Ishikawa (cell line): ENCODE data around the gene GABPB1.

Source experiments
- CEBPB ChIP-seq: IDR thresholded peaks from 2 replicates; pipeline ENCODE4 v1.6.1; 2012
- CREB1 ChIP-seq: IDR thresholded peaks from 2 replicates; pipeline ENCODE4 v1.6.1; 2012; ENCODE audit warnings: low read depth
- EGR1 ChIP-seq: IDR thresholded peaks from 2 replicates; pipeline ENCODE4 v1.6.1; 2012
- EP300 ChIP-seq: IDR thresholded peaks from 2 replicates; pipeline ENCODE4 v1.6.1; 2012; ENCODE audit warnings: borderline replicate concordance
- FOXM1 ChIP-seq: IDR thresholded peaks from 2 replicates; pipeline ENCODE4 v1.6.1; 2012; ENCODE audit warnings: low read depth, borderline replicate concordance
- NFIC ChIP-seq: IDR thresholded peaks from 2 replicates; pipeline ENCODE4 v1.6.1; 2012
- RAD21 ChIP-seq: IDR thresholded peaks from 2 replicates; pipeline ENCODE4 v1.6.1; 2012; ENCODE audit warnings: low read depth
- TAF1 ChIP-seq: IDR thresholded peaks from 2 replicates; pipeline ENCODE4 v1.6.1; 2012; ENCODE audit warnings: low read depth, mild to moderate bottlenecking
- TCF12 ChIP-seq: IDR thresholded peaks from 2 replicates; pipeline ENCODE4 v1.6.1; 2012; ENCODE audit warnings: low read depth
- TEAD4 ChIP-seq: IDR thresholded peaks from 2 replicates; pipeline ENCODE4 v1.6.1; 2012
- YY1 ChIP-seq: IDR thresholded peaks from 2 replicates; pipeline ENCODE4 v1.6.1; 2012; ENCODE audit warnings: low read depth
- ZBTB7A ChIP-seq: IDR thresholded peaks from 2 replicates; pipeline ENCODE4 v1.6.1; 2012; ENCODE audit warnings: low read depth
- TF ChIP-seq, protein P1 (sequence below): IDR thresholded peaks from 2 replicates; pipeline ENCODE4 v1.6.1; 2012
- TF ChIP-seq, protein P2 (sequence below): IDR thresholded peaks from 2 replicates; pipeline ENCODE4 v1.6.1; 2012; ENCODE audit warnings: low read depth, mild to moderate bottlenecking
- TF ChIP-seq, protein P3 (sequence below): IDR thresholded peaks from 2 replicates; pipeline ENCODE4 v1.6.1; 2012

The GABPB1 gene

DNA sequence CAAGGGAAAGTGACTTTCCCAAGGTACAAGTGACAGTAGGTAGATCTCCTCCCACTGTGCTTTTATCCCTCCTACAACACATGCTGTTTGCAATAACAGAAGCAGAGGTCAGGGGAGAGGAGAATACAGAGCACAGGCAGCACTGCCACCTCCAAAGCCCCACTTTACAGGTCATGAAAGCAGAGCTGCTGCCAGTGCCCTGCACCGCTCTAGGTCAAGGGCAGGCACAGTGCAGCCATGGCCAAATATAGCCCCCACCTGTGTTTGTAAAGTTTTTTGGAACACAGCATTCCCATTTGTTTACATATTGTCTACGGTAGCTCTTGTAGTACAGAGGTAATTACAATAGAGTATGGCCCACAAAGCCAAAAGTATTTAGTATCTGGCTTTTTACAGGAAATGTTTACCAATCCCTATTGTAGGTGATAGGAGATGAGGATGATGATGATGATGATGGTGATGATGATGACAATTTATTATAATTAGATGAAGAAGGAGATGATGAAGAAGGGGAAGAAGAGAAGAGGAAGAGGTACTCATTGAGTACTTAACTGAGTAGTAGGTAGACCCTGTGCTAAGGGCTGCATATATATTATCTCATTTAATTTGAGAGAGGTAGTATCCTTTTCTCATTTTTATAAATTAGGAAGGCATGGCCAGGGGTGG is 109.9 kb downstream of the GABPB1 start:
- TF ChIP-seq TEAD4 (no peak), TCF12 (no peak), EP300 (no peak), NFIC (no peak)
- TF ChIP-seq, protein P1, sequence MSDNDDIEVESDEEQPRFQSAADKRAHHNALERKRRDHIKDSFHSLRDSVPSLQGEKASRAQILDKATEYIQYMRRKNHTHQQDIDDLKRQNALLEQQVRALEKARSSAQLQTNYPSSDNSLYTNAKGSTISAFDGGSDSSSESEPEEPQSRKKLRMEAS, result no peak

DNA sequence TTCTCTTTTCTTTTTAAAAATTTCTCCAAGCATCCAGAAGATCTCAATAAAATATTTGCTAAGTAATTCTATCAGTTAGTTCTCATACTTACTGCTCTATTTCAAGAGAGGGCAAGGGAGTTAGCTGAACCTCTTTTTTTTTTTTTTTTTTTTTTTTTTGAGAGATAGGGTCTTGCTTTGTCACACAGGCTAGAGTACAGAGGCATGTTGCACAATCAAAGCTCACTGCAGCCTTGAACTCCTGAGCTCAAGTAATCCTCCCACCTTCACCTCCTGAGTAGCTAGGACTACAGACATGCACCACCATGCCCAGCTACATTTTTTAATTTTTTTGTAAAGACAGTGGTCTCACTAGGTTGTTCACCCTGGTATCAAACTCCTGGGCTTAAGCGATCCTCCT is 110.8 kb downstream of the GABPB1 start:
- TF ChIP-seq RAD21 (no peak), NFIC (no peak), FOXM1 (no peak), CREB1 (no peak), TAF1 (no peak), TCF12 (no peak), TEAD4 (no peak), EGR1 (no peak), CEBPB (no peak), EP300 (no peak)
- TF ChIP-seq, protein P1, result no peak
- TF ChIP-seq, protein P2, sequence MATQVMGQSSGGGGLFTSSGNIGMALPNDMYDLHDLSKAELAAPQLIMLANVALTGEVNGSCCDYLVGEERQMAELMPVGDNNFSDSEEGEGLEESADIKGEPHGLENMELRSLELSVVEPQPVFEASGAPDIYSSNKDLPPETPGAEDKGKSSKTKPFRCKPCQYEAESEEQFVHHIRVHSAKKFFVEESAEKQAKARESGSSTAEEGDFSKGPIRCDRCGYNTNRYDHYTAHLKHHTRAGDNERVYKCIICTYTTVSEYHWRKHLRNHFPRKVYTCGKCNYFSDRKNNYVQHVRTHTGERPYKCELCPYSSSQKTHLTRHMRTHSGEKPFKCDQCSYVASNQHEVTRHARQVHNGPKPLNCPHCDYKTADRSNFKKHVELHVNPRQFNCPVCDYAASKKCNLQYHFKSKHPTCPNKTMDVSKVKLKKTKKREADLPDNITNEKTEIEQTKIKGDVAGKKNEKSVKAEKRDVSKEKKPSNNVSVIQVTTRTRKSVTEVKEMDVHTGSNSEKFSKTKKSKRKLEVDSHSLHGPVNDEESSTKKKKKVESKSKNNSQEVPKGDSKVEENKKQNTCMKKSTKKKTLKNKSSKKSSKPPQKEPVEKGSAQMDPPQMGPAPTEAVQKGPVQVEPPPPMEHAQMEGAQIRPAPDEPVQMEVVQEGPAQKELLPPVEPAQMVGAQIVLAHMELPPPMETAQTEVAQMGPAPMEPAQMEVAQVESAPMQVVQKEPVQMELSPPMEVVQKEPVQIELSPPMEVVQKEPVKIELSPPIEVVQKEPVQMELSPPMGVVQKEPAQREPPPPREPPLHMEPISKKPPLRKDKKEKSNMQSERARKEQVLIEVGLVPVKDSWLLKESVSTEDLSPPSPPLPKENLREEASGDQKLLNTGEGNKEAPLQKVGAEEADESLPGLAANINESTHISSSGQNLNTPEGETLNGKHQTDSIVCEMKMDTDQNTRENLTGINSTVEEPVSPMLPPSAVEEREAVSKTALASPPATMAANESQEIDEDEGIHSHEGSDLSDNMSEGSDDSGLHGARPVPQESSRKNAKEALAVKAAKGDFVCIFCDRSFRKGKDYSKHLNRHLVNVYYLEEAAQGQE, result no peak
- TF ChIP-seq, protein P3, sequence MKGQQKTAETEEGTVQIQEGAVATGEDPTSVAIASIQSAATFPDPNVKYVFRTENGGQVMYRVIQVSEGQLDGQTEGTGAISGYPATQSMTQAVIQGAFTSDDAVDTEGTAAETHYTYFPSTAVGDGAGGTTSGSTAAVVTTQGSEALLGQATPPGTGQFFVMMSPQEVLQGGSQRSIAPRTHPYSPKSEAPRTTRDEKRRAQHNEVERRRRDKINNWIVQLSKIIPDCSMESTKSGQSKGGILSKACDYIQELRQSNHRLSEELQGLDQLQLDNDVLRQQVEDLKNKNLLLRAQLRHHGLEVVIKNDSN, result no peak

DNA sequence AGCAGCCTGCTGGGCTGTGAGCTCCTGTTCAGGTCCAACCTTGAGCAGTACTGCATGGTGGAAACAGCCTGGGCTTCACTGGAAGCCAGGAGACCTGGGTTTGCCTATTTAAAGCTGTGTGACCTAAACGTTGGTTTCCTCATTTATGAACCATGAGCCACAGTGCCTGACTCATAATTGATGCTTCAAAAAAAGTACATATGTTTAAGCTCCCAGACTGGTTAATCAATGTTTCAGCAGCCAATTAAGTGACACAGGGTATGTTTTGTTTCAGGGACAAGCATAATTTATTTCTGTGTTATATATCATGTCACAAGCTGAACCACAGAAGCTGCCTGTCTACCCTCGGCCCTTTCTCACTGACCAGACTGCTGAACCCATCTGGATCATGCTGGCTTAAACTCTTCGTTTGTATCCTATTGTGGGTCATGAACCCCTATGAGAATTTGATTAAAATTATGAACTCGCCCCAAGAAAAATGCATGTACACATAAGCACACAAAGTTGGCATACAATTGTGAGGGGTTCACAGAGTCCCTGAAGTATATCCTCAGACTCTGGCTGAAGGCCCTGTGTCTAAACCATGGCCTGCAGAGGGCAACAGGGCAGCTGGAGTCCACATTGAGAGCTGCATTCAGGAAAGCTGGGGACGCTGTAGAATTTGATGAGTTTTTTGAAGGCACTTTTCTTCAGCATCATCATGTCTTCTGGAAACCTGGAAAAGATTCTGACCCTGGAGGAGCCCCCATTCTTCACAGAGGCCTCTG is 113.1 kb downstream of the GABPB1 start:
- TF ChIP-seq ZBTB7A (no peak), CREB1 (no peak), TEAD4 (no peak), CEBPB (no peak), YY1 (no peak), TAF1 (no peak), EP300 (no peak), FOXM1 (no peak), RAD21 (no peak), NFIC (no peak)
- TF ChIP-seq, protein P2, result no peak

DNA sequence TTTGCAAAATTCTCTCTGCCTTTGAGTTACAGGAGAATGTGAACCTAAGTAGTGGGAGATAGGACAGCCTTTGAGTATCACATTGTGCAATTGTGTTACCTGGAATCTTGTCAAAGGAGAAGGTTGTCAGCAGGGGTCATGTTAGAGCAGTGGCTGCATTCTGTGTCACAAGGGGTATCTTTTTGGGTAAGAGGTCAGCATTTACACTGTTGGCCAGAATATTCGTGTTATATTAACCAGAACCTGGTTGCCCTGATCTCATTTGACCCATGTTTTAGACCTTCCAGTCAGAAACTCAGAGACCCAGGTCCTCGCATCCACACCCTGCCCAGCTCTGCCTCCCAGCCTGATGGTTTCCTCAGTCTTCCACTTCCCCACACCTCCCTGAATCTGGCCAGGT is 116.7 kb downstream of the GABPB1 start:
- no peak for TF ChIP-seq ZBTB7A

DNA sequence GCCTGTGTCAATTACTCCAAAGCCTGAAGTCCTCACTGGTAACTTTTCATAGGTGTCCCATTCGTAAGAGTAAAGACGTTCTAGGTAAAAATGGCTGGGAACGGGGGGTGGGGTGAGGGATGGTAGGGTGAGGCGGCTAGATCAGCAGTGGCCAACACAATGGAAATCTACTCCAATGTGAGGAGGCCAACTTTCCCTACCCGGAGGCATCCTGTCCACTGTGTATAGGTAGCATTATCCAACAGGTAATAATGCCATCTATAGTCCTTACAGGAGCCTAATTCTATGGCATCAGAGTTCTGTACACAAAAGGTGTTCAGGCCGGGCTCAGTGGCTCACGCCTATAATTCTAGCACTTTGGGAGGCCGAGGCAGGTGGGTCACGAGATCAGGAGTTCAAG is 118.6 kb downstream of the GABPB1 start:
- TF ChIP-seq NFIC, result no peak
- TF ChIP-seq, protein P1, result no peak
- no peak for TF ChIP-seq CEBPB
- no peak for TF ChIP-seq TEAD4

DNA sequence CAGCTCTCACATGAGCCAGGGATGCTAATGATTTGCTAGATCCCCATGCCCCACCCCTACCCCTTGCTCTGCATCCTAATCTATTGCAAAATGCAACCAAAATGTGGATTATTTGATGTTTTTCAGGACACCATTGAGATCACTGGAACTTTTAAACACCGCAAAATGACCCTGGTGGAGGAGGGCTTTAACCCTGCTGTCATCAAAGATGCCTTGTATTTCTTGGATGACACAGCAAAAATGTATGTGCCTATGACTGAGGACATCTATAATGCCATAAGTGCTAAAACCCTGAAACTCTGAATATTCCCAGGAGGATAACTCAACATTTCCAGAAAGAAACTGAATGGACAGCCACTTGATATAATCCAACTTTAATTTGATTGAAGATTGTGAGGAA is 119.2 kb downstream of the GABPB1 start:
- no peak for TF ChIP-seq CREB1
- TF ChIP-seq NFIC, result no peak
- no peak for TF ChIP-seq CEBPB
- no peak for TF ChIP-seq EP300
- TF ChIP-seq, protein P2, result no peak
- TF ChIP-seq, protein P3, result no peak
- TF ChIP-seq TCF12, result no peak
- no peak for TF ChIP-seq YY1
- TF ChIP-seq TAF1, result no peak
- no peak for TF ChIP-seq EGR1
- TF ChIP-seq TEAD4, result no peak
- TF ChIP-seq RAD21, result no peak
- no peak for TF ChIP-seq FOXM1
- no peak for TF ChIP-seq ZBTB7A
